H1 (cell line): ENCODE results near the gene C20orf202. TPM values are rescaled to one million over a fixed set of nuclear protein-coding genes. Genes with fewer than 3 reads are reported as not detected.

Experiments
- CTCF ChIA-PET: fragments of 300-600 bp; sonication (Branson Sonifier 250); formaldehyde crosslinking; loops from one replicate; lab custom pipeline; 2021; ENCODE audit not compliant: partially characterized antibody; lab: Charles Lee
- POLR2A ChIA-PET: fragments of 300-600 bp; sonication (Branson Sonifier 250); formaldehyde crosslinking; loops from one replicate; lab custom pipeline; 2021; ENCODE audit warnings: inconsistent platforms; ENCODE audit not compliant: partially characterized antibody; lab: Charles Lee
- DNase-seq, 2 experiments: peaks; one replicate each; pipeline versions ENCODE4 v3.0.0 to v3.0.0-alpha.2; 2010 to 2022; ENCODE audit warnings: low spot score in 2 of 2, low read depth in 1 of 2, mixed read lengths in 1 of 2
- FAIRE-seq: peaks from 2 replicates; lab custom pipeline; 2011; peaks lifted over from hg19 to GRCh38; lab: Jason Lieb, UNC
- H2AFZ ChIP-seq: 2 replicates; pipeline ENCODE4 v1.8.1; 2012; ENCODE audit warnings: low read length, inconsistent platforms
- H2AK5ac ChIP-seq: 2 replicates; pipeline ENCODE4 v1.6.1; 2013; ENCODE audit warnings: low read depth, low read length
- H2BK120ac ChIP-seq: replicated peaks from 2 replicates; pipeline ENCODE3; 2013; ENCODE audit warnings: low read depth, low read length, inconsistent platforms
- H2BK12ac ChIP-seq: 2 replicates; pipeline ENCODE4 v1.6.1; 2013; ENCODE audit warnings: low read depth, low read length
- H2BK15ac ChIP-seq: 2 replicates; pipeline ENCODE4 v1.6.1; 2013; ENCODE audit warnings: low read length
- H2BK20ac ChIP-seq: 2 replicates; pipeline ENCODE4 v1.6.1; 2013; ENCODE audit warnings: low read length
- H2BK5ac ChIP-seq: 2 replicates; pipeline ENCODE4 v1.6.1; 2013; ENCODE audit warnings: low read depth, low read length
- H3K14ac ChIP-seq: 2 replicates; pipeline ENCODE4 v1.6.1; 2013; ENCODE audit warnings: inconsistent platforms; ENCODE audit not compliant: insufficient read length
- H3K18ac ChIP-seq: 2 replicates; pipeline ENCODE4 v1.6.1; 2013; ENCODE audit warnings: low read length; ENCODE audit errors: extremely low read depth
- H3K23ac ChIP-seq: 2 replicates; pipeline ENCODE4 v1.6.1; 2013; ENCODE audit warnings: inconsistent platforms; ENCODE audit not compliant: insufficient read length
- H3K23me2 ChIP-seq: 2 replicates; pipeline ENCODE4 v1.6.1; 2013; ENCODE audit warnings: low read depth, low read length
- H3K27ac ChIP-seq: 2 replicates; pipeline ENCODE4 v1.6.1; 2011; ENCODE audit warnings: low read depth, low read length, inconsistent platforms
- H3K27me3 ChIP-seq, 4 experiments: replicated peaks in 1 of 4; 1 replicate in 1 of 4; 2 replicates in 3 of 4; pipeline versions ENCODE4 v1.6.1 to v1.8.1; 2011 to 2013; ENCODE audit warnings: low read length in 3 of 4, mild to moderate bottlenecking in 3 of 4, inconsistent platforms in 2 of 4, mixed read lengths in 2 of 4, moderate library complexity in 1 of 4; ENCODE audit not compliant: control insufficient read depth in 3 of 4, insufficient read depth in 3 of 4; ENCODE audit errors: extremely low read depth in 1 of 4
- H3K36me3 ChIP-seq, 4 experiments: 2 replicates each; pipeline versions ENCODE4 v1.6.1 to v1.8.1; 2011 to 2013; ENCODE audit warnings: mild to moderate bottlenecking in 4 of 4, low read length in 3 of 4, moderate library complexity in 2 of 4, control low read depth in 1 of 4, inconsistent platforms in 1 of 4; ENCODE audit not compliant: insufficient read depth in 4 of 4, control insufficient read depth in 2 of 4
- H3K4ac ChIP-seq: replicated peaks from 2 replicates; pipeline ENCODE3; 2013; ENCODE audit warnings: low read length, low read depth, mixed read lengths, inconsistent platforms; ENCODE audit not compliant: insufficient read length
- H3K4me1 ChIP-seq, 4 experiments: replicated peaks in 1 of 4; 1 replicate in 1 of 4; 2 replicates in 3 of 4; pipeline versions ENCODE4 v1.6.1 to v1.8.1; 2011 to 2013; ENCODE audit warnings: low read length in 3 of 4, inconsistent platforms in 2 of 4, mixed read lengths in 1 of 4; ENCODE audit not compliant: insufficient read depth in 4 of 4, control insufficient read depth in 3 of 4
- H3K4me2 ChIP-seq, 2 experiments: 2 replicates each; pipeline versions ENCODE4 v1.6.1 to v1.8.1; 2011 to 2013; ENCODE audit warnings: low read depth in 2 of 2, low read length in 2 of 2, control low read depth in 1 of 2, inconsistent platforms in 1 of 2, mild to moderate bottlenecking in 1 of 2; ENCODE audit not compliant: insufficient read depth in 1 of 2
- H3K4me3 ChIP-seq, 4 experiments: fragments of 200-600, 300-600 bp in 1 of 4; sonication (generic), shearing (Covaris generic), sonication (Bioruptor Twin) in 1 of 4; 2 replicates each; pipeline versions ENCODE4 v1.5.1 to v1.8.1; 2011 to 2016; ENCODE audit warnings: low read length in 4 of 4, low read depth in 3 of 4, control low read depth in 2 of 4, inconsistent platforms in 2 of 4, mild to moderate bottlenecking in 2 of 4, mixed read lengths in 1 of 4, moderate library complexity in 1 of 4; ENCODE audit not compliant: insufficient read depth in 2 of 4; ENCODE audit errors: extremely low read depth in 1 of 4
- H3K56ac ChIP-seq: replicated peaks from 2 replicates; pipeline ENCODE3; 2013; ENCODE audit warnings: low read depth, mild to moderate bottlenecking, mixed read lengths, low read length, inconsistent platforms; ENCODE audit not compliant: insufficient read length
- H3K79me1 ChIP-seq: 2 replicates; pipeline ENCODE4 v1.6.1; 2013; ENCODE audit warnings: low read depth, low read length, control low read depth
- H3K79me2 ChIP-seq, 2 experiments: 2 replicates each; pipeline versions ENCODE4 v1.6.1 to v1.8.1; 2012 to 2013; ENCODE audit warnings: low read length in 2 of 2, mild to moderate bottlenecking in 2 of 2, inconsistent platforms in 1 of 2; ENCODE audit not compliant: insufficient read depth in 2 of 2, control insufficient read depth in 1 of 2
- H3K9ac ChIP-seq, 4 experiments: replicated peaks in 1 of 4; 1 replicate in 1 of 4; 2 replicates in 3 of 4; pipeline versions ENCODE4 v1.6.1 to v1.8.1; 2011 to 2013; ENCODE audit warnings: low read depth in 3 of 4, low read length in 3 of 4, control low read depth in 2 of 4, mild to moderate bottlenecking in 2 of 4, moderate library complexity in 2 of 4, inconsistent platforms in 1 of 4; ENCODE audit errors: extremely low read depth in 1 of 4
- H3K9me3 ChIP-seq, 2 experiments: 2 replicates each; pipeline versions ENCODE4 v1.6.1 to v1.8.1; 2012 to 2013; ENCODE audit warnings: mild to moderate bottlenecking in 2 of 2, moderate library complexity in 2 of 2, control low read depth in 1 of 2, inconsistent platforms in 1 of 2, low read depth in 1 of 2, low read length in 1 of 2, mixed read lengths in 1 of 2; ENCODE audit not compliant: insufficient read depth in 2 of 2
- H4K20me1 ChIP-seq, 2 experiments: replicated peaks in 1 of 2; 2 replicates each; pipeline versions ENCODE3 to v1.8.1; 2011 to 2013; ENCODE audit warnings: inconsistent platforms in 2 of 2, low read length in 2 of 2, mild to moderate bottlenecking in 1 of 2; ENCODE audit not compliant: insufficient read depth in 2 of 2, control insufficient read depth in 1 of 2
- H4K5ac ChIP-seq: 2 replicates; pipeline ENCODE4 v1.6.1; 2013; ENCODE audit warnings: low read length, low read depth, mixed read lengths, inconsistent platforms; ENCODE audit not compliant: insufficient read length
- H4K8ac ChIP-seq: 2 replicates; pipeline ENCODE4 v1.8.0; 2013; ENCODE audit warnings: mild to moderate bottlenecking, moderate library complexity, low read length, inconsistent platforms; ENCODE audit not compliant: insufficient read depth; ENCODE audit errors: extremely low read depth
- H4K91ac ChIP-seq: replicated peaks from 2 replicates; pipeline ENCODE3; 2013; ENCODE audit warnings: low read length, mixed read lengths, inconsistent platforms; ENCODE audit not compliant: insufficient read length
- KDM4A ChIP-seq: IDR thresholded peaks from one replicate; pipeline ENCODE4 v1.7.1; 2012; ENCODE audit warnings: low read depth, mild to moderate bottlenecking, moderate library complexity, low read length, inconsistent platforms; ENCODE audit not compliant: severe bottlenecking
- KDM5A ChIP-seq: fragments of 200-600 bp; IDR thresholded peaks from 2 replicates; pipeline ENCODE4 v1.7.1; 2012; ENCODE audit warnings: mild to moderate bottlenecking, low read length, inconsistent platforms, mixed read lengths
- MAFK ChIP-seq: IDR thresholded peaks from 2 replicates; pipeline ENCODE4 v1.6.1; 2012; ENCODE audit warnings: low read depth, mild to moderate bottlenecking, improper control_type of control experiment, low read length
- WGBS, 2 experiments: shearing (Covaris generic) in 1 of 2; methylation state at CpG; one replicate each; pipeline versions ENCODE4 v1.1.6 to v1.1.7; 2013 to 2015; ENCODE audit warnings: low lambda C conversion rate in 2 of 2, mixed read lengths in 2 of 2, inconsistent platforms in 1 of 2, low coverage in 1 of 2, missing lambda C conversion rate in 1 of 2; ENCODE audit not compliant: insufficient replicate concordance in 2 of 2, insufficient coverage in 1 of 2, insufficient read length in 1 of 2; ENCODE audit errors: extremely low coverage in 1 of 2, missing lambda C conversion rate in 1 of 2; 5-methylcytosine and 5-hydroxymethylcytosine counted together
- polyA plus RNA-seq, 7 experiments: library from polyadenylated mRNA; depleted of rRNA in 3 of 7; stranded (reverse) in 5 of 7; unstranded in 2 of 7; fragments of >200 nt in 5 of 7; fragments of 200-250 nt in 2 of 7; gene quantifications; 1 replicate in 5 of 7; 2 replicates in 1 of 7; 4 replicates in 1 of 7; pipeline versions ENCODE4 v1.2.1 to v1.2.3, GENCODE V29; 2011 to 2013; ENCODE audit warnings: missing spikeins in 2 of 7, mixed read lengths in 2 of 7
- total RNA-seq: library from RNA; stranded (reverse); fragmentation: NEBNext Ultra II Directional; extraction: Animal tissue kit (Norgen Biotek cat#: 25700); gene quantifications from 2 replicates; pipeline ENCODE4 v1.2.1, GENCODE V29; 2021

The C20orf202 gene
- total and polyA plus RNA-seq, 2 of the 8 experiments (the other 6 are each of a cell fraction or from before 2014, with no cell fraction given), result 0.12 TPM; not detected in 1

DNA sequence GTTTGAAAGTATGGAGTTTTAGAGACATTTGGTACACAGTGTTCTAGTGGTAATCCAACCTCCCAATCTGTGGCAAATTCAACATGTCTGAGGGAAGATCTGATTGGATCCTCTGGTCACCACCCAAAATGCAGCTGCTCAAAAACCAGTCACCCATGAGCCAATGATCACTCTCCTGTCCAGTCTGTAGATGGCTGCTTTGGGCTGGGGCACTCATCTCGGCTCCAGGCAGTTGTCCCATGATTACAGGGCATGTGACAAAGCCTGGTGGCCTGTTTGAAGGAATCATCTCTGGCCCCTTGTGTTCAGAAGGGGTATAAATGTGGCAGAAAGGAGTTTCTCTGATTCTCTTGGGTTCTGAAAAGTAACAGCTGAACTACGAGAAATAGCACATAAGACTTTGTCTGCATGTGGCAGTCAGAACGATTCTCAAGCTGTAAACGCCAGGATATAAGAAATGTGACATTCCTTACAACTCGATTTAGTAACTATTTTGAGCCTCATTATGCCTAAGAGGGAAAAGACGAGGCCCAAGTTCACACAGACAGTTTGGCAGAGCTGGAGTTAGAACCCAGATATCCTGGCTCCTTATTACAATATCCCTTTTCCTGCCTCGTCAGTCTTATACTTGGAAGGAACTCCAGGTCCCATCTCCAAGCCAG, 3.9 kb upstream of the C20orf202 start:
- Histone ChIP-seq H3K4me1 (no peaks in the 10 kb centered on the region), H3K18ac (no peak overlapping the region), H4K20me1 (no peaks in the 10 kb centered on the region), H3K4me3 (no peak overlapping the region), H4K91ac (no peak overlapping the region), H3K14ac (no peak overlapping the region), H2BK5ac (no peak overlapping the region), H3K27me3 (no peaks in the 10 kb centered on the region; a peak in 1 of 7 replicates), H3K9ac (no peak overlapping the region), H2BK120ac (no peak overlapping the region), H3K9me3 (no peaks in the 10 kb centered on the region), H3K56ac (no peak overlapping the region), H4K5ac (no peak overlapping the region), H3K79me2 (no peaks in the 10 kb centered on the region), H2BK15ac (no peak overlapping the region), H3K23ac (no peak overlapping the region), H3K4ac (no peak overlapping the region), H3K4me2 (no peak overlapping the region), H3K79me1 (no peaks in the 10 kb centered on the region), H3K36me3 (no peaks in the 10 kb centered on the region), H2AFZ (no peak overlapping the region), H4K8ac (no peak overlapping the region), H3K27ac (no peak overlapping the region), H2BK20ac (no peak overlapping the region), H2AK5ac (no peak overlapping the region), H2BK12ac (no peak overlapping the region), H3K23me2 (no peaks in the 10 kb centered on the region)
- DNase-seq (no peak), FAIRE-seq (no peak)
- CTCF ChIA-PET, result interaction anchor here (0.7 to 4.1 kb wide), 3 partner anchors 12 to 111 kb away, joined by 3 to 28 read pairs (median 17); no protein-coding TSS in a partner anchor
- POLR2A ChIA-PET, result interaction anchor here (1.1 kb wide), 2 partner anchors 11 to 12 kb away, joined by 3 to 4 read pairs; no protein-coding TSS in a partner anchor
- WGBS, 2 experiments, result 88% methylated on average over 7 of the region's 7 CpGs; no CpG with 5 or more reads in 1 of the 2 experiments
- TF ChIP-seq MAFK (no peak), KDM4A (no peak), KDM5A (no peak)
